SU-DHL-6 (cell line): Measurements from ENCODE around the gene PLEKHF1.

Experiments used
- EZH2phosphoT487 ChIP-seq: fragments of 200-600 bp; sonication (generic), shearing (Covaris generic); conservative IDR thresholded peaks from 2 replicates; pipeline ENCODE4 v1.6.1; 2018; ENCODE audit warnings: mild to moderate bottlenecking, antibody characterized with exemption, low read length, moderate library complexity, mixed read lengths
- TF ChIP-seq, protein P1 (sequence below): fragments of 200-600 bp; sonication (generic); IDR thresholded peaks from one replicate; pipeline ENCODE4 v1.5.1; 2017; ENCODE audit warnings: antibody characterized with exemption, mild to moderate bottlenecking, low read length, moderate library complexity; ENCODE audit not compliant: insufficient read depth, poor library complexity, severe bottlenecking

DNA sequence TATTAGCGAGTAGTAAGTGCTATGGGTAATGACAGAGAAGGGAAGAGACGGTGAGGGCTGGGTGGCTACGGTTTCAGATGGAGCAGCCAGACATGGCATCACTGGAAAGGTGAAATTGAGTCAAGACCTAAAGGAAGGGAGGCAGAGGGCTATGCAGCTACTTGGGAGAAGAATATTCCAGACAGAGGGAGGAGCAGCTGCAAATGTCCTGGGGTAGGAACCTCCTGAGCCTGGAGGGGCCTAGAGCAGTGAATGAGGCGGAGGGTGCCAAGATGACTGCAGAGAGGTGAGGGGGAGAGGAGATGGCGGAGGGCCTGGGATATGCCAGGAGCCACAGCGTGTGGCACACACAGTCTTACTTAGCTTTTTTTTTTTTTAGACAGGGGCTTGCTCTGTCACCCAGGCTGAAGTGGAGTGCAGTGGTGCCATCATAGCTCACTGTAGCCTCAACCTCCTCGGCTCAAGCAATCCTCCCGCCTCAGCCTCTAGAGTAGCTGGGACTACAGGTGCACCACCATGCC, 21.1 kb downstream of the PLEKHF1 start:
- TF ChIP-seq, protein P1, sequence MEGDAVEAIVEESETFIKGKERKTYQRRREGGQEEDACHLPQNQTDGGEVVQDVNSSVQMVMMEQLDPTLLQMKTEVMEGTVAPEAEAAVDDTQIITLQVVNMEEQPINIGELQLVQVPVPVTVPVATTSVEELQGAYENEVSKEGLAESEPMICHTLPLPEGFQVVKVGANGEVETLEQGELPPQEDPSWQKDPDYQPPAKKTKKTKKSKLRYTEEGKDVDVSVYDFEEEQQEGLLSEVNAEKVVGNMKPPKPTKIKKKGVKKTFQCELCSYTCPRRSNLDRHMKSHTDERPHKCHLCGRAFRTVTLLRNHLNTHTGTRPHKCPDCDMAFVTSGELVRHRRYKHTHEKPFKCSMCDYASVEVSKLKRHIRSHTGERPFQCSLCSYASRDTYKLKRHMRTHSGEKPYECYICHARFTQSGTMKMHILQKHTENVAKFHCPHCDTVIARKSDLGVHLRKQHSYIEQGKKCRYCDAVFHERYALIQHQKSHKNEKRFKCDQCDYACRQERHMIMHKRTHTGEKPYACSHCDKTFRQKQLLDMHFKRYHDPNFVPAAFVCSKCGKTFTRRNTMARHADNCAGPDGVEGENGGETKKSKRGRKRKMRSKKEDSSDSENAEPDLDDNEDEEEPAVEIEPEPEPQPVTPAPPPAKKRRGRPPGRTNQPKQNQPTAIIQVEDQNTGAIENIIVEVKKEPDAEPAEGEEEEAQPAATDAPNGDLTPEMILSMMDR, result no peak
- TF ChIP-seq EZH2phosphoT487, result no peak
